ENCODE results near the gene C6orf15. TPM values are rescaled to one million over a fixed set of nuclear protein-coding genes. Genes with fewer than 3 reads are reported as not detected.
A peak's percentile ranks its signal among the peaks of the same experiment; 100 is the strongest.
"Not testable (repeated sequence)": the region's sequence is repeated elsewhere in the genome, so short reads cannot be mapped to it uniquely, and the experiment has no call there.

C6orf15 gene
- total RNA-seq, 1 donor from 2014 or later = not detected

- not testable (repeated sequence) for ATAC-seq
Observed at GRCh38 chr6:31067891-31068668, 44.3 kb downstream of the C6orf15 start.

GRCh38 chr6:31067028-31067427, 45.3 kb downstream of the C6orf15 start:
- ATAC-seq = not testable (repeated sequence)

- ATAC-seq = no peak
Observed at GRCh38 chr6:31065556-31065955, 46.8 kb downstream of the C6orf15 start.

- ATAC-seq = peak; percentile 91
Observed at GRCh38 chr6:31063906-31064435, 48.4 kb downstream of the C6orf15 start.

Other genes starting within 250 kb of the C6orf15 start
- 220 TPM for gene DDR1, start 228.1 kb downstream of the C6orf15 start, total RNA-seq
- gene GTF2H4, start 204.4 kb downstream of the C6orf15 start, total RNA-seq = 23.9 TPM
- gene VARS2, start 198.3 kb downstream of the C6orf15 start, total RNA-seq = 26.3 TPM
- gene SFTA2, start 180.4 kb downstream of the C6orf15 start, total RNA-seq = 9.0 TPM
- 1.00 TPM for gene MUCL3, start 171.6 kb downstream of the C6orf15 start, total RNA-seq
- gene MUC21, start 128.9 kb downstream of the C6orf15 start, total RNA-seq = 721 TPM
- gene MUC22, start 102.1 kb downstream of the C6orf15 start, total RNA-seq = 0.88 TPM
- 0.20 TPM for gene PSORS1C1, start 2.2 kb upstream of the C6orf15 start, total RNA-seq
- 0.08 TPM for gene CDSN, start 7.9 kb upstream of the C6orf15 start, total RNA-seq
- 0.40 TPM for gene PSORS1C2, start 26.5 kb upstream of the C6orf15 start, total RNA-seq
- gene CCHCR1, start 45.2 kb upstream of the C6orf15 start, total RNA-seq = 11.1 TPM
- 14.8 TPM for gene TCF19, start 46.0 kb upstream of the C6orf15 start, total RNA-seq
- 0.40 TPM for gene POU5F1, start 58.1 kb upstream of the C6orf15 start, total RNA-seq
- gene HLA-C, start 159.5 kb upstream of the C6orf15 start, total RNA-seq = 202 TPM
- 105 TPM for gene HLA-B, start 244.6 kb upstream of the C6orf15 start, total RNA-seq